Ascending aorta (tissue), 2 donors: ENCODE results near the gene NEUROD1. TPM values are rescaled to one million over a fixed set of nuclear protein-coding genes. Genes with fewer than 3 reads are reported as not detected.

Source experiments
- DNase-seq, 2 donors: peaks; one replicate each; pipeline ENCODE4 v3.0.0-alpha.2; 2019; ENCODE audit warnings: low spot score in 2 of 2
- H3K27ac ChIP-seq, 2 donors: fragments of 200-600 bp; sonication (generic); one replicate each; pipeline ENCODE4 v1.5.1; 2016 to 2017; ENCODE audit warnings: mild to moderate bottlenecking in 1 of 2
- H3K27me3 ChIP-seq: fragments of 200-600 bp; sonication (generic); one replicate; pipeline ENCODE4 v1.5.1; 2017
- H3K36me3 ChIP-seq, 2 donors: fragments of 200-600 bp; sonication (generic); one replicate each; pipeline ENCODE4 v1.5.1; 2016
- H3K4me1 ChIP-seq, 2 donors: fragments of 200-600 bp; sonication (generic); one replicate each; pipeline ENCODE4 v1.5.1; 2016 to 2017; ENCODE audit warnings: mild to moderate bottlenecking in 1 of 2
- H3K4me3 ChIP-seq, 2 donors: fragments of 200-600 bp; sonication (generic); one replicate each; pipeline ENCODE4 v1.5.1; 2016 to 2017; ENCODE audit warnings: mild to moderate bottlenecking in 1 of 2
- H3K9me3 ChIP-seq, 2 donors: fragments of 200-600 bp; sonication (generic); one replicate each; pipeline ENCODE4 v1.5.1; 2016
- intact Hi-C: fragments of 100-400 bp; cut with DNase I; formaldehyde crosslinking; loops from one replicate; pipeline ENCODE4 v1.15.1; 2023
- total RNA-seq: library from RNA; depleted of rRNA; stranded (reverse); fragments of >200 nt; gene quantifications from one replicate; pipeline ENCODE4 v1.1.0, GENCODE V29; 2016
- TF ChIP-seq, protein P1 (sequence below), 3 experiments: fragments of 200-600 bp in 2 of 3; fragments of 450-650 bp in 1 of 3; sonication (generic) in 2 of 3; IDR thresholded peaks; one replicate each; pipeline ENCODE4 v1.5.1; 2016 to 2019; ENCODE audit warnings: antibody characterized with exemption in 3 of 3, mild to moderate bottlenecking in 1 of 3, moderate library complexity in 1 of 3

Gene NEUROD1
- total RNA-seq, 1 donor from 2014 or later = not detected

DNA sequence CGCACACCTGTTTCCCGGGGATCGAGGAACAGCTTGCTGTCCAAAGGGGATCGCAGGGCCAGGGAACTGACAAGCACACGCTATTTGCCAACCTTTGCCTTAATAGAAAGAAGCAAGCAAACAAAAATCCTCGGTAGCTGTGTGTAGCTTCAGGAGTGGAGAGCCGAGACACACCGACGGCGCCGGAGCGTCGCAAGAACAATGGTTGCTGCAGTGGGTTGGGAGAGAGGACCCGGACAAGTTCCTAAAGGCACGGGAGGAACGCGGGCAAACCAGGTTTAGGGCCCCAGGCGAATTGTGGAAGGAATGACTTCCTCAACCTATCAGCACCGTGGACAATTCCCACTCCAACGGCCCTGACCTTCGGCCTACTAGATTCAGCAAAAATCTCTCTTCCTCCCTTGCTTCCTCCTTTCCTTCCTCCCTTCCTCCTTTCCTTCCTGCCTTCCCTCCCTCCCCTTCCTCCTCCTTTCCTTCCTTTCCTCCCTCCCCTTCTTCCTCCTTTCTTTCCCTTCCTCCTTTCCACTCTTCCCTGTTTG is 4.9 kb upstream of the NEUROD1 start:
- TF ChIP-seq, protein P1, sequence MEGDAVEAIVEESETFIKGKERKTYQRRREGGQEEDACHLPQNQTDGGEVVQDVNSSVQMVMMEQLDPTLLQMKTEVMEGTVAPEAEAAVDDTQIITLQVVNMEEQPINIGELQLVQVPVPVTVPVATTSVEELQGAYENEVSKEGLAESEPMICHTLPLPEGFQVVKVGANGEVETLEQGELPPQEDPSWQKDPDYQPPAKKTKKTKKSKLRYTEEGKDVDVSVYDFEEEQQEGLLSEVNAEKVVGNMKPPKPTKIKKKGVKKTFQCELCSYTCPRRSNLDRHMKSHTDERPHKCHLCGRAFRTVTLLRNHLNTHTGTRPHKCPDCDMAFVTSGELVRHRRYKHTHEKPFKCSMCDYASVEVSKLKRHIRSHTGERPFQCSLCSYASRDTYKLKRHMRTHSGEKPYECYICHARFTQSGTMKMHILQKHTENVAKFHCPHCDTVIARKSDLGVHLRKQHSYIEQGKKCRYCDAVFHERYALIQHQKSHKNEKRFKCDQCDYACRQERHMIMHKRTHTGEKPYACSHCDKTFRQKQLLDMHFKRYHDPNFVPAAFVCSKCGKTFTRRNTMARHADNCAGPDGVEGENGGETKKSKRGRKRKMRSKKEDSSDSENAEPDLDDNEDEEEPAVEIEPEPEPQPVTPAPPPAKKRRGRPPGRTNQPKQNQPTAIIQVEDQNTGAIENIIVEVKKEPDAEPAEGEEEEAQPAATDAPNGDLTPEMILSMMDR (IDR thresholded peaks at IDR 0.05) = no peak
- Histone ChIP-seq H3K4me3 (no peak overlapping the region), H3K36me3 (no peaks in the 10 kb centered on the region), H3K4me1 (peaks cover 0 to 8% of the 10 kb centered on the region in 2 donors), H3K27ac (no peak overlapping the region), H3K27me3 (peaks cover 9% of the 10 kb centered on the region), H3K9me3 (no peaks in the 10 kb centered on the region)
- no peak for DNase-seq
- intact Hi-C loops = no loop called here

DNA sequence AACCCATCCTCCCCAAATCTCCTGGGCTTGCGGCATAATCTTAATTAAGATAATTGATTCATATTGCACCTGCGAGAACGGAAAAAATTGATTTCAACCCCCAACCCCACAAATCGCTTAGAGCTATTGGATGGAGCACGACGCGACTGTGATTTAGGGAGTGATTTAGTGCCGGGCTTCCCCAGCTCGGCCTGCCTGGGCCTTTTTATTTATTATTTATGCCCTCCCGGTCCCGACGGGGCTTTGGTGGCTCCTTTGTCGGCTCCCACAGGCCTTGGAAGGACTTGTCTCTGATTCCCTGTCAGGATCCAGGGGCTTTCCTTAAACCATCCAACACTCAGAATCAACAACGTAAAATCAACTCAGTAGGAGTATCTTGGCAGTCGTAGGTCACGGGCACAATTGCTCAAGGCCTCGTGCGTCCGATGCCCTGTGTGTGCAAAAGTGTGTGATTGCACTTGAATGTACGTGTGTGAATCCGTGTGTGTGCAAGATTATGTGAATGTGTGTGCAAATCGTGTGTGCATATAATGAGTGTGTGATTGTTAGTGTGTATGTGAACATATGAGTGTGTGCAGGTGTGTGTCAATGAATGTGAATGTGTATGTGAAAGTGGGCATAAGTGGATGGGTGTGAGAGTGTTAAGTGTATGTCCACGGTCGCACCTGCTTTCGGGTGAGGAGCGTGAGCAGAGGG is 4.3 kb upstream of the NEUROD1 start:
- TF ChIP-seq, protein P1 (IDR thresholded peaks at IDR 0.05) = no peak
- no peaks in the 10 kb centered on the region for H3K9me3 ChIP-seq
- H3K27ac ChIP-seq = no peak overlapping the region
- no peaks in the 10 kb centered on the region for H3K36me3 ChIP-seq
- no peak for DNase-seq
- H3K27me3 ChIP-seq = peaks cover 9% of the 10 kb centered on the region
- intact Hi-C loops = no loop called here
- H3K4me3 ChIP-seq = no peak overlapping the region
- peaks cover 0 to 8% of the 10 kb centered on the region in 2 donors for H3K4me1 ChIP-seq

DNA sequence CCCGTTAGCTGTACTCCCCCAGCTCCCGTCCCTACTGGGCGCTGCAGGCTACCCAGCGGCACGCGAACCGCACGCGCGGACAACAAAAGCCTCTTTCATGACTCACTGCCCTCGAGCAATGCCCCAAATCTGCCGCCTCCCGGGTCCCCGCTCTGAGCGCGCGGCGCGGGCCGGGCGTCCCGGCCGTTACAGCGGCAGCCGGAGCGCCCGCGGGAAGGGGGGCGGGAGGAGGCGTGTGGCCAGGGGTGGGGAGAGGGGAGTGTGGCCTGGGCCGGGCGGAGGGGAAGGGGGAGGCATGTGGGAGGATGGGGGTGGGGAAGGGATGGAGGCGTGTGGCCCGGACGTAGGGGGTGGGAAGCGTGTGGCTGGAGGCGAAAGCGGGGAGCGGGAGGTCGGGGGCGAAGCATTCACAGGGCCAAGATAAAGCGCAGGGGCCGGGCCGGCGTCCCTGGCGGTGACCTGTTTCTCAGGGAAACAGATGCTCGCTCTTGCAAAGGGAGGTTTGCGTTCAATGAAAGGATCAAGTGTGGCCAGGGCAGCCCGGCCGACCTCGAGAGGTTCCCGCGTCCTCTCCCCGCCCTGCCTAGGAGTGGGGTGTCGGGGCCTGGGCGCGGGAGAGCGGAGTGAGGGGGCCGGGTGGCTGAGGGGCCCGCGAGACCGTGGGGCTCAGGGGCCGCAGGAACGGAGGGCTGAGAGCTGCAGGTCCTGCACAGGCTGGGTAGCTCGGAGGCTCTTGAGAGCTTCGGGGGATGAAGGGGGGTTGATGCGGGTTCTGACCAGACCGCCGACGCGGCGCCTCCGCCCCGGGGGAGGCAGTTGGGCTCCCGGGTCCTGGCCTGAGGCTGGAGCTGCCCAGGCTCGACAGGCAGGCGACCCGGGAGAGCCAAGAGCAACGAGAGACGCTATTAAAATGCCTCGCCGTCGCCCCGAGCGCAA is 3.5 kb upstream of the NEUROD1 start:
- Histone ChIP-seq H3K36me3 (no peaks in the 10 kb centered on the region), H3K27ac (no peak overlapping the region), H3K4me1 (peaks cover 0 to 8% of the 10 kb centered on the region in 2 donors), H3K4me3 (peak overlapping the region; percentile 35 to 50), H3K9me3 (no peaks in the 10 kb centered on the region), H3K27me3 (peaks cover 9% of the 10 kb centered on the region)
- no peak for DNase-seq
- intact Hi-C loops = no loop called here
- TF ChIP-seq, protein P1 (IDR thresholded peaks at IDR 0.05) = no peak

DNA sequence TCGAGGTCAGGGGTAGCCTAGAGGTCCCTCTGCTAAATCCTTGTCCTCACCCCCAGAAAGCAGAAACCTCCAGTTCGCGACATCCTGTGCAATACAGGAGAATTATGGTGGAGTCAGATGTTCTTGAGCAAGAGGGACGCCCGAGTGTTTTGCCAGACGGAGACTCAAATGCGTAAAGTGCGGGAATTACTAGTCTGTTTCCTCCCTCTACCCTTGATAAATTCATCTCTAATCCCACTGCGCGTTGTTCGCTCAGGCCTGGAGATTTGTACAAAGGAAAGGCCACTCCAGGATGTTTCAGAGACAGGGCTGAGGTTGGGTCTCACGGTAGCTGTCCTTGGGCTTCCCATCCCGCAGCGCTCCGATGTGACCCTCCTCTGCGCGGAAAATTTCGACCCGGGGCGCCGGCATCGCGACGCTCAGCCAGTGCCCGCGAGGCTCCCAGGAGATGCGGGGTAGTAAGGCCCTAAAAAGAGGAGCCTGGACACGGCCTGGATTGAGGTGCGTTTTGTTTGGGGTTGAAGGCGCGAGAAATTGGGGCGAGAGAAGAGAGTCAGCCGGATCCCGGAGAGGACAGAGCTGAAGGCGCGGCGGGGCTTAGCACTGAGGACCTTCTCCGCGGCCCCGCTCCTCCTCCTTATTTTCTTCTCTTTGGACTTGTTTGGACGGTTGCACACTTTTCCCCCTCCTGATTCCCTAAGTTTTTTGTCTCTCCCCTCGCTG is 2.6 kb upstream of the NEUROD1 start:
- Histone ChIP-seq H3K4me1 (peaks cover 0 to 8% of the 10 kb centered on the region in 2 donors), H3K36me3 (no peaks in the 10 kb centered on the region), H3K27me3 (peaks cover 9% of the 10 kb centered on the region), H3K27ac (no peak overlapping the region), H3K4me3 (peak overlapping the region; percentile 35 to 50), H3K9me3 (no peaks in the 10 kb centered on the region)
- intact Hi-C loops = no loop called here
- DNase-seq = no peak
- TF ChIP-seq, protein P1 (IDR thresholded peaks at IDR 0.05) = no peak

DNA sequence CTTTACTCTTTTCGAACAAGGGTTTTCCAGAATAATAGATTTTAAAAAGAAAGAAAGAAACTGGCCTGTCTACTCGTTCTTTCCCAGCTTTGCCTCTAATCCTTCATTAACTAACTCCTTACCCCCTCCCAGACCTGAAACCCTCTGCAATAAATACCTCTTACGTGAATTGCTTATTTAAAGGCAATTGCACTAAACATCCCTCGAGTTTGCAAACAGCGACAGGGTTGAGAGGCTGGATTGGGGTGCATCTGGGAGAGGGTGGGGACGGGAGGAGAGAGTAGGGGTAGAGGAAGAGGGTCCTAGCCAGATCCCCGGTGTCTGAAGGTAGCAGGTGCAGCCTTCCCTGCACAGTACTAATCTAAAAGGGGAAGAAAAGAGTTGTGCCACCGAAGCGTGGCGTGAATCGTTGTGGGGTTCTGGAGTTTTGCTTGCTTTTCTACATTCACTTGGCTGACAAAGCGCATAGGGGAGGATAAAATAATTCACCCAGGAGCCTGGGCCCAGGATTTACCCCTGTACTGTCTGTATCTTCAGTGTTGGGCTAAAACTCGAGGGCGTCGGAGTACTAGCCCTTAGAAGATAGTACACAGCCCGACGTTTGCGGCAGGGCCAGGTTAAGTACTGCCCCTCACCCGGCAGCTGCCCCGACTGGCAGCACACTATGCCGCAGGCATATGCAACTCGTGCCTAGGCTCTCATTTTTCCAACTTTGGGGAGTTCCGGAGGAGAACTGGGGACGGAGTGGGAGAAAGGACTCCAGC is 1.9 kb upstream of the NEUROD1 start:
- peaks cover 0 to 8% of the 10 kb centered on the region in 2 donors for H3K4me1 ChIP-seq
- H3K9me3 ChIP-seq = no peaks in the 10 kb centered on the region
- H3K4me3 ChIP-seq = no peak overlapping the region
- DNase-seq = no peak
- TF ChIP-seq, protein P1 (IDR thresholded peaks at IDR 0.05) = no peak
- peaks cover 9% of the 10 kb centered on the region for H3K27me3 ChIP-seq
- intact Hi-C loops = no loop called here
- H3K36me3 ChIP-seq = no peaks in the 10 kb centered on the region
- no peak overlapping the region for H3K27ac ChIP-seq
